SK-N-SH (cell line): ENCODE measurements around the gene CACNG4. TPM values are rescaled to one million over a fixed set of nuclear protein-coding genes. Genes with fewer than 3 reads are reported as not detected.

Experiments
- CTCF ChIA-PET: fragments of 300-600, 350-600 bp; formaldehyde crosslinking; extraction: SDS; loops from one replicate; lab custom pipeline; 2021; lab: Yijun Ruan, JAX
- POLR2A ChIA-PET: fragments of 350-600 bp; sonication (Branson Sonifier 250); formaldehyde crosslinking; extraction: SDS; loops from one replicate; lab custom pipeline; 2020; ENCODE audit warnings: antibody characterized with exemption, inconsistent platforms; lab: Yijun Ruan, JAX
- DNase-seq: peaks from one replicate; pipeline ENCODE4 v3.0.0; 2012
- H2AFZ ChIP-seq: fragments of 200-600 bp; sonication (generic); 2 replicates; pipeline ENCODE4 v1.8.1; 2016; ENCODE audit warnings: antibody characterized with exemption, mild to moderate bottlenecking, low read depth
- H3F3A ChIP-seq: fragments of 200-600 bp; sonication (generic); replicated peaks from 2 replicates; pipeline ENCODE3; 2016; ENCODE audit warnings: antibody characterized with exemption, mild to moderate bottlenecking; ENCODE audit not compliant: insufficient read depth
- H3K27ac ChIP-seq, 2 experiments: fragments of 200-500 bp in 1 of 2; fragments of 200-600 bp in 1 of 2; sonication (Bioruptor generic) in 1 of 2; sonication (generic), shearing (Covaris generic) in 1 of 2; 2 replicates each; pipeline versions ENCODE4 v1.5.1 to v1.6.1; 2014 to 2016; ENCODE audit warnings: low read depth in 2 of 2, inconsistent platforms in 1 of 2, low read length in 1 of 2, mild to moderate bottlenecking in 1 of 2, mixed read lengths in 1 of 2
- H3K27me3 ChIP-seq: fragments of 200-600 bp; sonication (generic), shearing (Covaris generic); 2 replicates; pipeline ENCODE4 v1.6.1; 2016; ENCODE audit warnings: mixed run types; ENCODE audit not compliant: insufficient read depth
- H3K36me3 ChIP-seq, 2 experiments: fragments of 200-500 bp in 1 of 2; fragments of 200-600 bp in 1 of 2; sonication (Bioruptor generic) in 1 of 2; sonication (generic) in 1 of 2; replicated peaks in 1 of 2; 2 replicates each; pipeline versions ENCODE3 to v1.5.1; 2014 to 2016; ENCODE audit warnings: low read length in 1 of 2, mild to moderate bottlenecking in 1 of 2; ENCODE audit not compliant: insufficient read depth in 2 of 2, control insufficient read depth in 1 of 2
- H3K4me1 ChIP-seq, 2 experiments: fragments of 200-500 bp in 1 of 2; fragments of 200-600 bp in 1 of 2; sonication (Bioruptor generic) in 1 of 2; sonication (generic), shearing (Covaris generic) in 1 of 2; 2 replicates each; pipeline versions ENCODE4 v1.5.1 to v1.6.1; 2014 to 2016; ENCODE audit warnings: low read depth in 1 of 2, low read length in 1 of 2, mixed run types in 1 of 2; ENCODE audit not compliant: insufficient read depth in 2 of 2, control insufficient read depth in 1 of 2
- H3K4me2 ChIP-seq: fragments of 200-600 bp; sonication (generic), shearing (Covaris generic); 2 replicates; pipeline ENCODE4 v1.6.1; 2017; ENCODE audit warnings: mixed run types
- H3K4me3 ChIP-seq, 2 experiments: fragments of 200-500 bp in 1 of 2; fragments of 200-600 bp in 1 of 2; sonication (Bioruptor generic) in 1 of 2; sonication (generic), shearing (Covaris generic) in 1 of 2; 2 replicates each; pipeline versions ENCODE4 v1.5.1 to v1.8.1; 2014 to 2016; ENCODE audit warnings: low read depth in 2 of 2, inconsistent platforms in 1 of 2, low read length in 1 of 2, mild to moderate bottlenecking in 1 of 2, mixed read lengths in 1 of 2, moderate library complexity in 1 of 2
- H3K79me2 ChIP-seq: fragments of 200-600 bp; sonication (generic); 2 replicates; pipeline ENCODE4 v1.8.1; 2017; ENCODE audit warnings: mild to moderate bottlenecking; ENCODE audit not compliant: insufficient read depth
- H3K9ac ChIP-seq: fragments of 200-600 bp; sonication (generic); 2 replicates; pipeline ENCODE4 v1.6.1; 2017; ENCODE audit warnings: mixed run types
- H3K9me2 ChIP-seq: fragments of 200-600 bp; sonication (generic); 2 replicates; pipeline ENCODE4 v1.6.1; 2017; ENCODE audit warnings: mixed run types
- H3K9me3 ChIP-seq: fragments of 200-600 bp; sonication (generic); 2 replicates; pipeline ENCODE4 v1.6.1; 2017; ENCODE audit warnings: mixed run types, mild to moderate bottlenecking, moderate library complexity
- H4K20me1 ChIP-seq: fragments of 200-600 bp; sonication (generic); 2 replicates; pipeline ENCODE4 v1.6.1; 2017; ENCODE audit warnings: mild to moderate bottlenecking, mixed run types; ENCODE audit not compliant: insufficient read depth
- ELF1 ChIP-seq: IDR thresholded peaks from 2 replicates; pipeline ENCODE4 v1.4.0; 2012
- FOXM1 ChIP-seq: IDR thresholded peaks from 2 replicates; pipeline ENCODE4 v1.4.0; 2012; ENCODE audit warnings: low read depth, mild to moderate bottlenecking
- GABPA ChIP-seq: IDR thresholded peaks from 2 replicates; pipeline ENCODE4 v1.4.0; 2012; ENCODE audit warnings: low read depth, mild to moderate bottlenecking
- MEF2A ChIP-seq: IDR thresholded peaks from 2 replicates; pipeline ENCODE4 v1.4.0; 2012; ENCODE audit warnings: low read depth, borderline replicate concordance
- NRF1 ChIP-seq: IDR thresholded peaks from 2 replicates; pipeline ENCODE4 v1.6.1; 2012; ENCODE audit warnings: low read depth, mild to moderate bottlenecking, low read length
- RAD21 ChIP-seq: IDR thresholded peaks from 2 replicates; pipeline ENCODE4 v1.6.1; 2012; ENCODE audit warnings: mild to moderate bottlenecking, low read length
- RCOR1 ChIP-seq: fragments of 150-350 bp; IDR thresholded peaks from 2 replicates; pipeline ENCODE4 v1.6.1; 2017; ENCODE audit warnings: antibody characterized with exemption, low read length
- RFX5 ChIP-seq: IDR thresholded peaks from 2 replicates; pipeline ENCODE4 v1.6.1; 2012; ENCODE audit warnings: mild to moderate bottlenecking, improper control_type of control experiment, low read length
- SMC3 ChIP-seq: IDR thresholded peaks from 2 replicates; pipeline ENCODE4 v1.6.1; 2012; ENCODE audit warnings: low read depth, low read length, improper control_type of control experiment
- TCF12 ChIP-seq: IDR thresholded peaks from 2 replicates; pipeline ENCODE4 v1.4.0; 2012
- TEAD4 ChIP-seq: IDR thresholded peaks from 2 replicates; pipeline ENCODE4 v1.4.0; 2012; ENCODE audit warnings: mild to moderate bottlenecking, borderline replicate concordance; ENCODE audit not compliant: insufficient read depth
- YY1 ChIP-seq: IDR thresholded peaks from 2 replicates; pipeline ENCODE4 v1.4.0; 2012; ENCODE audit warnings: low read depth, mild to moderate bottlenecking
- WGBS: methylation state at CpG from one replicate; pipeline ENCODE4 v1.1.6; 2017; ENCODE audit warnings: low lambda C conversion rate; 5-methylcytosine and 5-hydroxymethylcytosine counted together
- polyA plus RNA-seq, 3 experiments: library from polyadenylated mRNA; depleted of rRNA; stranded (reverse); fragments of >200 nt; gene quantifications; 2 replicates each; pipeline ENCODE4 v1.2.3, GENCODE V29; 2012
- TF ChIP-seq, protein P1 (sequence below): fragments of 150-350 bp; IDR thresholded peaks from 2 replicates; pipeline ENCODE4 v1.6.1; 2016; ENCODE audit warnings: mild to moderate bottlenecking, low read depth, low read length
- TF ChIP-seq, protein P2 (sequence below): IDR thresholded peaks from 2 replicates; pipeline ENCODE4; 2012
- TF ChIP-seq, protein P3 (sequence below): fragments of 150-350 bp; IDR thresholded peaks from 2 replicates; pipeline ENCODE4 v1.6.1; 2017; ENCODE audit warnings: antibody characterized with exemption, low read length, low read depth, borderline replicate concordance

Gene CACNG4
- polyA plus RNA-seq, 1 of the 3 experiments (the other 2 are of a cell fraction): 13.2 TPM

- TF ChIP-seq, protein P1, sequence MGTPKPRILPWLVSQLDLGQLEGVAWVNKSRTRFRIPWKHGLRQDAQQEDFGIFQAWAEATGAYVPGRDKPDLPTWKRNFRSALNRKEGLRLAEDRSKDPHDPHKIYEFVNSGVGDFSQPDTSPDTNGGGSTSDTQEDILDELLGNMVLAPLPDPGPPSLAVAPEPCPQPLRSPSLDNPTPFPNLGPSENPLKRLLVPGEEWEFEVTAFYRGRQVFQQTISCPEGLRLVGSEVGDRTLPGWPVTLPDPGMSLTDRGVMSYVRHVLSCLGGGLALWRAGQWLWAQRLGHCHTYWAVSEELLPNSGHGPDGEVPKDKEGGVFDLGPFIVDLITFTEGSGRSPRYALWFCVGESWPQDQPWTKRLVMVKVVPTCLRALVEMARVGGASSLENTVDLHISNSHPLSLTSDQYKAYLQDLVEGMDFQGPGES: no peak
- TF ChIP-seq NRF1 (no peak), RCOR1 (no peak), RFX5 (no peak)
Observed at GRCh38 chr17:66950325-66950724, 14.2 kb upstream of the CACNG4 start (continued).

- Histone ChIP-seq H3K4me3 (no peak overlapping the region), H3K9ac (no peak overlapping the region)
Observed at GRCh38 chr17:66950886-66951604, 13.5 kb upstream of the CACNG4 start.

DNA sequence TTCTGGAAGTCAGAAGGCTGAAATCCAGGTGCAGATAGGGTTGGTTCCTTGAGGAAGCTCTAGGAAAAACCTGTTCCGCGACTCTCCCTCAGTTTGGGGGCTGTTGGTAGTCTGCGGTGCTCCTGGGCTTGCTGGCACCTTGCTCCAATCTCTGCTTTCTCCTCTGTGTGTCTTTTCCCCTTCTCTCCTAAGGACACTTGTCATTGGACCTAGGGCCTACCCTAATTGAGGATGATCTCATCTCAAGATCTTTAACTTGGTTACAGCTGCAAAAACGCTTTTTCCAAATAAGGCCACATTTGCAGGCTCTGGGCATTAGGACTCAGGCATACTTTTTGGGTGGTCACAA lies 12.9 kb upstream of the CACNG4 start:
- no peak for DNase-seq
- Histone ChIP-seq H3K4me2 (peak overlapping the region; percentile 57), H3K9me2 (no peaks in the 10 kb centered on the region), H3K4me3 (no peak overlapping the region; a peak in 1 of 4 replicates), H3K27ac (peak overlapping the region; percentile 85 to 96; a peak in 3 of 4 replicates), H2AFZ (peak overlapping the region; percentile 39; the same call in 1 of the 2 replicates), H3F3A (peaks cover 29% of the 10 kb centered on the region), H3K36me3 (no peaks in the 10 kb centered on the region), H3K4me1 (peaks cover 16 to 55% of the 10 kb centered on the region in 2 experiments), H3K79me2 (no peaks in the 10 kb centered on the region), H4K20me1 (no peaks in the 10 kb centered on the region), H3K27me3 (no peaks in the 10 kb centered on the region), H3K9ac (peak overlapping the region; percentile 49; the same call in 1 of the 2 replicates), H3K9me3 (no peaks in the 10 kb centered on the region)
- ChIA-PET CTCF (interaction anchor here (0.9 to 3.5 kb wide), 6 partner anchors 10 to 224 kb away, joined by 3 to 16 read pairs (median 4); no protein-coding TSS in a partner anchor), POLR2A (interaction anchor here (0.7 kb wide), 1 partner anchor 207 kb away, joined by 3 read pairs; no protein-coding TSS in a partner anchor)
- WGBS: 76% methylated on average over 4 of the region's 4 CpGs
- TF ChIP-seq SMC3: no peak
- TF ChIP-seq, protein P1: no peak
- TF ChIP-seq, protein P2, sequence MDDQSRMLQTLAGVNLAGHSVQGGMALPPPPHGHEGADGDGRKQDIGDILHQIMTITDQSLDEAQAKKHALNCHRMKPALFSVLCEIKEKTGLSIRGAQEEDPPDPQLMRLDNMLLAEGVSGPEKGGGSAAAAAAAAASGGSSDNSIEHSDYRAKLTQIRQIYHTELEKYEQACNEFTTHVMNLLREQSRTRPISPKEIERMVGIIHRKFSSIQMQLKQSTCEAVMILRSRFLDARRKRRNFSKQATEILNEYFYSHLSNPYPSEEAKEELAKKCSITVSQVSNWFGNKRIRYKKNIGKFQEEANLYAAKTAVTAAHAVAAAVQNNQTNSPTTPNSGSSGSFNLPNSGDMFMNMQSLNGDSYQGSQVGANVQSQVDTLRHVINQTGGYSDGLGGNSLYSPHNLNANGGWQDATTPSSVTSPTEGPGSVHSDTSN: no peak
- TF ChIP-seq RAD21: no peak
- TF ChIP-seq YY1: no peak
- TF ChIP-seq RCOR1: no peak
- TF ChIP-seq, protein P3, sequence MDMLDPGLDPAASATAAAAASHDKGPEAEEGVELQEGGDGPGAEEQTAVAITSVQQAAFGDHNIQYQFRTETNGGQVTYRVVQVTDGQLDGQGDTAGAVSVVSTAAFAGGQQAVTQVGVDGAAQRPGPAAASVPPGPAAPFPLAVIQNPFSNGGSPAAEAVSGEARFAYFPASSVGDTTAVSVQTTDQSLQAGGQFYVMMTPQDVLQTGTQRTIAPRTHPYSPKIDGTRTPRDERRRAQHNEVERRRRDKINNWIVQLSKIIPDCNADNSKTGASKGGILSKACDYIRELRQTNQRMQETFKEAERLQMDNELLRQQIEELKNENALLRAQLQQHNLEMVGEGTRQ: no peak
- TF ChIP-seq TCF12: no peak

More at GRCh38 chr17:66950886-66951604, 13.5 kb upstream of the CACNG4 start:
- Histone ChIP-seq H3K9me2 (no peaks in the 10 kb centered on the region), H4K20me1 (no peaks in the 10 kb centered on the region), H3K36me3 (no peaks in the 10 kb centered on the region), H3K27ac (peak overlapping the region in 1 of 2 experiments; percentile 85; a peak in 2 of 4 replicates), H3F3A (peaks cover 29% of the 10 kb centered on the region), H3K4me2 (peak overlapping the region; percentile 57), H3K27me3 (no peaks in the 10 kb centered on the region), H3K79me2 (no peaks in the 10 kb centered on the region), H2AFZ (no peak overlapping the region; the same call in 1 of the 2 replicates), H3K9me3 (no peaks in the 10 kb centered on the region), H3K4me1 (peaks cover 16 to 54% of the 10 kb centered on the region in 2 experiments)
- DNase-seq: no peak
- TF ChIP-seq FOXM1 (no peak), ELF1 (no peak), RAD21 (no peak), GABPA (no peak), TCF12 (no peak), TEAD4 (no peak), MEF2A (no peak)
- TF ChIP-seq, protein P2: no peak
- POLR2A ChIA-PET: interaction anchor here (0.7 to 1.4 kb wide), 2 partner anchors 13 to 207 kb away, joined by 3 to 4 read pairs; partner anchors contain the start of gene CACNG4
- WGBS: 94% methylated on average over 6 of the region's 6 CpGs
- CTCF ChIA-PET: interaction anchor here (1.1 to 1.3 kb wide), 4 partner anchors 9 to 223 kb away, joined by 3 to 4 read pairs (median 4); no protein-coding TSS in a partner anchor
